ENCODE results near the gene NUP54. TPM values are rescaled to one million over a fixed set of nuclear protein-coding genes. Genes with fewer than 3 reads are reported as not detected.

NUP54 gene
- total RNA-seq, 2 donors from 2014 or later = 31.7 to 43.5 TPM

DNA sequence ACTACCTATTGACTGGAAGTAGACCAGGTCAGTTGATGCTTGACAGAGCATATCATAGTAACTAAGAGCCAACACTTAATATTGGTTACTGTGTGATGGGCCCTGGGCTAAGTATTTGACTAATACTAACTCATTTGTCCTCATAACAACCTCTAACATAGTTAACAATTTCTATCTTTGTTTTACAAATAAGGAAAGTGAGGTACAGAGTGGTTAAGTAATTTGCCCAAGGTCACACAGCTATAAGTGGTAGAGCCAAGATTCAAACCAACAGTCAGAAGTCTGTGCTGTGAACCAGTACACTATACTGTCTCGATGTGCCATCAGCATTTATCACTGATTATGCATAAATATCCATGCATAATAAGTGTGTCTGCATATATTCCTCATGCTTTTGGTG is 27.1 kb upstream of the NUP54 start:
- no peaks in the 10 kb centered on the region for H3K36me3 ChIP-seq
- no peak overlapping the region for H3K4me3 ChIP-seq
- H3K27ac ChIP-seq = no peak overlapping the region
- H3K27me3 ChIP-seq (replicated peaks; ENCODE audit: insufficient read depth) = no peaks in the 10 kb centered on the region
- H3K9me3 ChIP-seq = no peaks in the 10 kb centered on the region
- DNase-seq (ENCODE audit: low spot score) = no peak
- intact Hi-C loops (cut with DNase I) = loop anchor here (5.0 kb wide), 2 partner anchors 77 to 247 kb away; partner anchors contain the start of genes CCDC158 and FAM47E
- TF ChIP-seq POLR2AphosphoS5 (IDR thresholded peaks at IDR 0.05) (no peak), POLR2A (IDR thresholded peaks at IDR 0.05) (no peak)
- TF ChIP-seq, protein P1, sequence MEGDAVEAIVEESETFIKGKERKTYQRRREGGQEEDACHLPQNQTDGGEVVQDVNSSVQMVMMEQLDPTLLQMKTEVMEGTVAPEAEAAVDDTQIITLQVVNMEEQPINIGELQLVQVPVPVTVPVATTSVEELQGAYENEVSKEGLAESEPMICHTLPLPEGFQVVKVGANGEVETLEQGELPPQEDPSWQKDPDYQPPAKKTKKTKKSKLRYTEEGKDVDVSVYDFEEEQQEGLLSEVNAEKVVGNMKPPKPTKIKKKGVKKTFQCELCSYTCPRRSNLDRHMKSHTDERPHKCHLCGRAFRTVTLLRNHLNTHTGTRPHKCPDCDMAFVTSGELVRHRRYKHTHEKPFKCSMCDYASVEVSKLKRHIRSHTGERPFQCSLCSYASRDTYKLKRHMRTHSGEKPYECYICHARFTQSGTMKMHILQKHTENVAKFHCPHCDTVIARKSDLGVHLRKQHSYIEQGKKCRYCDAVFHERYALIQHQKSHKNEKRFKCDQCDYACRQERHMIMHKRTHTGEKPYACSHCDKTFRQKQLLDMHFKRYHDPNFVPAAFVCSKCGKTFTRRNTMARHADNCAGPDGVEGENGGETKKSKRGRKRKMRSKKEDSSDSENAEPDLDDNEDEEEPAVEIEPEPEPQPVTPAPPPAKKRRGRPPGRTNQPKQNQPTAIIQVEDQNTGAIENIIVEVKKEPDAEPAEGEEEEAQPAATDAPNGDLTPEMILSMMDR (IDR thresholded peaks at IDR 0.05) = no peak
- H3K4me1 ChIP-seq (replicated peaks) = no peaks in the 10 kb centered on the region
- 100% methylated on average over 1 of the region's 1 CpG for WGBS

DNA sequence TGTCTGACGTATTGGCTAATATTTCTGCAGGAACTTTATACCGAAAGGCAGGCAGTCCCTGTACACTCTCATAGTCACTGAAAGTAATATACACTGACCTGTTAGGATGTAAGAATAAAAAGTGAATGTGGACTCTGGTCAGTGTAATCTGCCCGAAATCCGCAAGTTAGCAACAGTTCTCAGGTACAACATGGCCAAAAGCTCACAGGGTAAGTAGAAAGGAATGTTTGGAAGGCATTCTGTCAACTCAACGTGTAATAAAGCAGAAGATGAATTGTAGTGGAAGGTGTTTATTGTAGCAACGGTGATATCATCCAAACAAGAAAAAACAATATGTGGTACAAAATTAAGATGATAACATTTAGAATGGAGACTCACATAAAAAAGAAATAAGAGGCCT is 26.0 kb upstream of the NUP54 start:
- H3K36me3 ChIP-seq = no peaks in the 10 kb centered on the region
- WGBS = 85% methylated on average over 6 of the region's 6 CpGs
- intact Hi-C loops (cut with DNase I) = no loop called here

DNA sequence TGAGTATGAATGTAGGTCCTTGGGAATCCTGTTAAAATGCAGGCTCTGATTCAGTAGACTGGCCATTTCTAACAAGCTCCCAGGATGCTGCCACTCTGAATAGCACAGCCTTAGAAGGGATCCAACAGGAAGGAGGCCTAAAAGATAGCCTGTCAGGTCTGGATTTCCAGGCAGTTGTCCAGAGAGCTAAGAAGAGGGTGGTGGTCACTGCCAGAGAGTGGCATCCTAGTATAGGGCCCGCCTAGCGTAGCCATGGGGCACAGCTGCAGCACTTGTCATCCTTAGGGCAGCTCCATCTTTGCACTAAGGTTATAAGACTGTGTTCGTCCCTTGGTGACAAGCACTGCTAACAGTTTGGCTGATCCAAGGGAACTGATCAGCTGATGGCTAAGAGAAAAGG is 20.5 kb upstream of the NUP54 start:
- H3K36me3 ChIP-seq = peaks cover 0 to 4% of the 10 kb centered on the region in 2 donors
- 96% methylated on average over 3 of the region's 3 CpGs for WGBS
- TF ChIP-seq, protein P1 (IDR thresholded peaks at IDR 0.05) = no peak
- TF ChIP-seq POLR2AphosphoS5 (IDR thresholded peaks at IDR 0.05) (no peak), POLR2A (IDR thresholded peaks at IDR 0.05) (no peak)

More for the DNA sequence above, 26.0 kb upstream of the NUP54 start:
- Histone ChIP-seq H3K27me3 (replicated peaks; ENCODE audit: insufficient read depth) (no peaks in the 10 kb centered on the region), H3K27ac (no peak overlapping the region), H3K4me3 (no peak overlapping the region), H3K9me3 (no peaks in the 10 kb centered on the region), H3K4me1 (replicated peaks) (no peaks in the 10 kb centered on the region)
- no peak for TF ChIP-seq POLR2AphosphoS5 (IDR thresholded peaks at IDR 0.05)
- TF ChIP-seq, protein P1 (IDR thresholded peaks at IDR 0.05) = no peak
- no peak for TF ChIP-seq POLR2A (IDR thresholded peaks at IDR 0.05)
- DNase-seq (ENCODE audit: low spot score) = no peak

DNA sequence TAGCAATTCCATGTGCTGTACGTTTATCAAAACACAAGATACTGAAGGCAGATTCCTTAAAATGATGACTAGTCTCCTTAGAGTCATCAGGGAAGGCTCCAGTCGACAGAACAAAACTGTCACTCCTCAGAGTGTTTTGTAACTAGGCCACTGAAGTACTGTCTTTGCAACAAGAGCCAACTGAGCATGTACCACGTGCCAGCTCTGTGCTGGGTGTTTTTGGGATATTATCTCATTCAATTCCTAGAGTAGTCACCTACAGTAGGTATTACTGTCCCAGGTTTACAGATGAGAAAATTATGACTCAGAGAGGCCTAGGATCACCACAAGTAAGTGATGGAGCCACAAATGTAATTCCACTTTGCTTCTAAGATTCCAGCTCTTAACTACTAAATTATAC is 18.3 kb upstream of the NUP54 start:
- WGBS = 96% methylated on average over 3 of the region's 3 CpGs
- TF ChIP-seq, protein P1 (IDR thresholded peaks at IDR 0.05) = no peak
- no peak for TF ChIP-seq POLR2A (IDR thresholded peaks at IDR 0.05)
- no peak for TF ChIP-seq POLR2AphosphoS5 (IDR thresholded peaks at IDR 0.05)
- Histone ChIP-seq H3K9me3 (no peaks in the 10 kb centered on the region), H3K27ac (no peak overlapping the region), H3K4me1 (replicated peaks) (no peaks in the 10 kb centered on the region), H3K36me3 (peaks cover 8 to 10% of the 10 kb centered on the region in 2 donors), H3K4me3 (no peak overlapping the region), H3K27me3 (replicated peaks; ENCODE audit: insufficient read depth) (no peaks in the 10 kb centered on the region)
- no peak for DNase-seq (ENCODE audit: low spot score)
- intact Hi-C loops (cut with DNase I) = no loop called here

More for the DNA sequence above, 20.5 kb upstream of the NUP54 start:
- no peaks in the 10 kb centered on the region for H3K27me3 ChIP-seq (replicated peaks; ENCODE audit: insufficient read depth)
- no peaks in the 10 kb centered on the region for H3K9me3 ChIP-seq
- no peak overlapping the region for H3K4me3 ChIP-seq
- H3K4me1 ChIP-seq (replicated peaks) = no peaks in the 10 kb centered on the region
- no peak for DNase-seq (ENCODE audit: low spot score)
- H3K27ac ChIP-seq = no peak overlapping the region
- intact Hi-C loops (cut with DNase I) = no loop called here

DNA sequence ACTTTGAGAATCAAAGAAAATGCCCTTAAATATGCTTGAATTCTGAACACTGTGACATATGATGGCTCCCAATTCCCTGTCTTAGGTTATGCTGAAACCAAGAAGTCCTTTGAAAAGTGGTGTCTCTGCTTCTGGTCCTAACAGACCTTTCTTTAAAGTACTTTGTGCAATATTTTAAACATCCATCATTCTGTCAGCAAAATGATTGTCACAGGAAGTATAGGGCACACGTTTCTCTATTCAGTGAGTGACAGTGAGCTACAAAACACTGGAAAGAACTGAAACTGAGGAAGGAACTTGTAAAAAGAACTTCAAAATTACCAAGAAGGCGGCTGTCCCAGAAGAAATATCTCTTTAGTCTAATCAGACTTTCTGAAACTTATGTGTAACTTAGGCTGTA is 12.2 kb upstream of the NUP54 start:
- H3K36me3 ChIP-seq = peaks cover 8 to 10% of the 10 kb centered on the region in 2 donors
- no peak for DNase-seq (ENCODE audit: low spot score)
- no peaks in the 10 kb centered on the region for H3K4me1 ChIP-seq (replicated peaks)
- 25% methylated on average over 2 of the region's 2 CpGs for WGBS
- no peak overlapping the region for H3K27ac ChIP-seq
- no peaks in the 10 kb centered on the region for H3K27me3 ChIP-seq (replicated peaks; ENCODE audit: insufficient read depth)
- intact Hi-C loops (cut with DNase I) = no loop called here
- H3K4me3 ChIP-seq = no peak overlapping the region
- TF ChIP-seq POLR2AphosphoS5 (IDR thresholded peaks at IDR 0.05) (no peak), POLR2A (IDR thresholded peaks at IDR 0.05) (no peak)
- TF ChIP-seq, protein P1 (IDR thresholded peaks at IDR 0.05) = no peak
- no peaks in the 10 kb centered on the region for H3K9me3 ChIP-seq

Data from prostate gland (tissue), 2 donors.